Adrenal gland (tissue), 5 donors: ENCODE measurements around the gene POLA2.

Experiments
- POLR2A ChIP-seq, 2 donors: fragments of 450-650 bp; IDR thresholded peaks; one replicate each; pipeline ENCODE4 v1.6.1; 2017; ENCODE audit warnings: antibody characterized with exemption in 2 of 2, mild to moderate bottlenecking in 2 of 2, moderate library complexity in 1 of 2
- TF ChIP-seq, protein P1 (sequence below), 6 experiments: fragments of 450-650 bp in 4 of 6; fragments of 200-600 bp in 2 of 6; sonication (generic) in 1 of 6; IDR thresholded peaks; 1 replicate in 5 of 6; 2 replicates in 1 of 6; pipeline versions ENCODE4 v1.5.1 to v1.8.0; 2016 to 2021; ENCODE audit warnings: antibody characterized with exemption in 6 of 6, mild to moderate bottlenecking in 2 of 6, moderate library complexity in 1 of 6
- donor health status: DM: no; HTN: no; CAD: no.

DNA sequence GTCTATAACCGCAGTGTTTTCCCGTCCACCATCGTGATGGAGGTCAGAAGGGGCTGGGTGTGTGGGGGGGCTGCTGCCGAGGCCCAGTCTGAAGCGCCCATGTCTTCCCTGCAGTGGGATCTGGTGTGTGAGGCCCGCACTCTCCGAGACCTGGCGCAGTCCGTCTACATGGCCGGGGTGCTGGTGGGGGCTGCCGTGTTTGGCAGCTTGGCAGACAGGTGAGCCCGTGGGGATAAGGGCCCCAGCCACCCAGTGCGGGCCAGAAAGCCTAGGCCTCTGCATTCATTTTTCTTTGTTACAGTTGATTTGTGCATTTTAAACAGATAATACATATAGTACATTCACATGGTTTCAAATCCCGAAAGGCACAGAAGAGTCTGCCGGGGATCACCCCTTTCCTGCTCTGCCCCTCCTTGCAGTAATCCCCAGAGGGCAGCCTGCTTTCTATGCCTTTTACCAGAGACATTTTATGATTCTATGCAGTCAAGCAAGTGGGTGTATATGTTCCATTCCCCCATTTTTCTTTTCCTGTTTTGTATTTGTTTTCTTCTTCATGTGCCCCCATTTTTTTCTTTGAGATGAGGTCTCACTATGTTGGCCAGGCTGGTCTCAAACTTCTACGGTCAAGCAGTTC is 47.4 kb upstream of the POLA2 start:
- TF ChIP-seq, protein P1, sequence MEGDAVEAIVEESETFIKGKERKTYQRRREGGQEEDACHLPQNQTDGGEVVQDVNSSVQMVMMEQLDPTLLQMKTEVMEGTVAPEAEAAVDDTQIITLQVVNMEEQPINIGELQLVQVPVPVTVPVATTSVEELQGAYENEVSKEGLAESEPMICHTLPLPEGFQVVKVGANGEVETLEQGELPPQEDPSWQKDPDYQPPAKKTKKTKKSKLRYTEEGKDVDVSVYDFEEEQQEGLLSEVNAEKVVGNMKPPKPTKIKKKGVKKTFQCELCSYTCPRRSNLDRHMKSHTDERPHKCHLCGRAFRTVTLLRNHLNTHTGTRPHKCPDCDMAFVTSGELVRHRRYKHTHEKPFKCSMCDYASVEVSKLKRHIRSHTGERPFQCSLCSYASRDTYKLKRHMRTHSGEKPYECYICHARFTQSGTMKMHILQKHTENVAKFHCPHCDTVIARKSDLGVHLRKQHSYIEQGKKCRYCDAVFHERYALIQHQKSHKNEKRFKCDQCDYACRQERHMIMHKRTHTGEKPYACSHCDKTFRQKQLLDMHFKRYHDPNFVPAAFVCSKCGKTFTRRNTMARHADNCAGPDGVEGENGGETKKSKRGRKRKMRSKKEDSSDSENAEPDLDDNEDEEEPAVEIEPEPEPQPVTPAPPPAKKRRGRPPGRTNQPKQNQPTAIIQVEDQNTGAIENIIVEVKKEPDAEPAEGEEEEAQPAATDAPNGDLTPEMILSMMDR (IDR thresholded peaks at IDR 0.05): no peak
- no peak for TF ChIP-seq POLR2A (IDR thresholded peaks at IDR 0.05)
